Activated naive CD4-positive, alpha-beta T cell treated with anti-CD3 and anti-CD28 coated beads, Interleukin-2, amount 10 ng/mL, durations not matched to agents 7 days and 5 days (primary cell): ENCODE data around the gene CERK.
"Not testable (repeated sequence)": the region's sequence is repeated elsewhere in the genome, so short reads cannot be mapped to it uniquely, and the experiment has no call there.

Experiments used
- CTCF ChIA-PET: fragments of 350-600 bp; sonication (Branson Sonifier 250); formaldehyde crosslinking; loops from one replicate; lab custom pipeline; 2021; ENCODE audit warnings: antibody characterized with exemption; lab: Charles Lee
- DNase-seq: peaks from one replicate; pipeline ENCODE4 v3.0.0-alpha.2; 2020
- H3K27ac Mint-ChIP-seq: one replicate; pipeline ENCODE4 v1.8.0; 2021; ENCODE audit warnings: mild to moderate bottlenecking, moderate library complexity, mixed read lengths
- H3K27me3 Mint-ChIP-seq: one replicate; pipeline ENCODE4 v1.8.0; 2021; ENCODE audit warnings: mild to moderate bottlenecking, mixed read lengths
- H3K36me3 Mint-ChIP-seq: one replicate; pipeline ENCODE4 v1.8.0; 2021; ENCODE audit warnings: mixed read lengths
- H3K4me1 Mint-ChIP-seq: one replicate; pipeline ENCODE4 v1.8.0; 2021; ENCODE audit warnings: mixed read lengths
- H3K4me3 Mint-ChIP-seq: one replicate; pipeline ENCODE4 v1.8.0; 2021; ENCODE audit warnings: mild to moderate bottlenecking, moderate library complexity, mixed read lengths
- H3K9me3 Mint-ChIP-seq: one replicate; pipeline ENCODE4 v1.8.0; 2021; ENCODE audit warnings: mixed read lengths

CERK gene

GRCh38 chr22:46654426-46654825 is 83.6 kb downstream of the CERK start:
- H3K4me1 Mint-ChIP-seq, result peaks cover 26% of the 10 kb centered on the region
- no peaks in the 10 kb centered on the region for H3K27me3 Mint-ChIP-seq
- CTCF ChIA-PET, result no interaction called here
- no peaks in the 10 kb centered on the region for H3K9me3 Mint-ChIP-seq
- no peak overlapping the region for H3K27ac Mint-ChIP-seq
- no peak for DNase-seq
- no peaks in the 10 kb centered on the region for H3K36me3 Mint-ChIP-seq
- H3K4me3 Mint-ChIP-seq, result no peak overlapping the region

- H3K27me3 Mint-ChIP-seq, result no peaks in the 10 kb centered on the region
- H3K9me3 Mint-ChIP-seq, result no peaks in the 10 kb centered on the region
- H3K4me3 Mint-ChIP-seq, result no peak overlapping the region
- H3K36me3 Mint-ChIP-seq, result no peaks in the 10 kb centered on the region
- peaks cover 27% of the 10 kb centered on the region for H3K4me1 Mint-ChIP-seq
- no peak overlapping the region for H3K27ac Mint-ChIP-seq
- DNase-seq, result no peak
- CTCF ChIA-PET, result no interaction called here
Measured at GRCh38 chr22:46653596-46653995, 84.5 kb downstream of the CERK start.

- Mint-ChIP-seq H3K9me3 (no peaks in the 10 kb centered on the region), H3K4me1 (peaks cover 27% of the 10 kb centered on the region), H3K27me3 (no peaks in the 10 kb centered on the region), H3K27ac (no peak overlapping the region), H3K36me3 (no peaks in the 10 kb centered on the region), H3K4me3 (no peak overlapping the region)
- DNase-seq, result no peak
- CTCF ChIA-PET, result interaction anchor here (0.5 kb wide), 1 partner anchor 157 kb away, joined by 3 read pairs; no protein-coding TSS in a partner anchor
Measured at GRCh38 chr22:46652847-46653331, 85.2 kb downstream of the CERK start.

- Mint-ChIP-seq H3K27ac (no peak overlapping the region), H3K4me1 (peaks cover 27% of the 10 kb centered on the region), H3K4me3 (no peak overlapping the region), H3K9me3 (no peaks in the 10 kb centered on the region), H3K27me3 (no peaks in the 10 kb centered on the region), H3K36me3 (no peaks in the 10 kb centered on the region)
- CTCF ChIA-PET, result interaction anchor here (0.5 kb wide), 1 partner anchor 158 kb away, joined by 3 read pairs; no protein-coding TSS in a partner anchor
- DNase-seq, result no peak
Measured at GRCh38 chr22:46652081-46652846, 85.8 kb downstream of the CERK start.

GRCh38 chr22:46651316-46651715 is 86.7 kb downstream of the CERK start:
- peaks cover 27% of the 10 kb centered on the region for H3K4me1 Mint-ChIP-seq
- no peak overlapping the region for H3K4me3 Mint-ChIP-seq
- H3K27me3 Mint-ChIP-seq, result no peaks in the 10 kb centered on the region
- no peak for DNase-seq
- H3K36me3 Mint-ChIP-seq, result no peaks in the 10 kb centered on the region
- CTCF ChIA-PET, result no interaction called here
- H3K9me3 Mint-ChIP-seq, result no peaks in the 10 kb centered on the region
- no peak overlapping the region for H3K27ac Mint-ChIP-seq

GRCh38 chr22:46650078-46650810 is 87.8 kb downstream of the CERK start:
- CTCF ChIA-PET, result no interaction called here
- Mint-ChIP-seq H3K9me3 (no peaks in the 10 kb centered on the region), H3K4me3 (no peak overlapping the region), H3K27ac (no peak overlapping the region), H3K27me3 (no peaks in the 10 kb centered on the region), H3K36me3 (no peaks in the 10 kb centered on the region), H3K4me1 (peaks cover 27% of the 10 kb centered on the region)
- no peak for DNase-seq

- H3K27me3 Mint-ChIP-seq, result no peaks in the 10 kb centered on the region
- CTCF ChIA-PET, result no interaction called here
- H3K4me3 Mint-ChIP-seq, result no peak overlapping the region
- peaks cover 24% of the 10 kb centered on the region for H3K4me1 Mint-ChIP-seq
- no peak for DNase-seq
- no peak overlapping the region for H3K27ac Mint-ChIP-seq
- no peaks in the 10 kb centered on the region for H3K36me3 Mint-ChIP-seq
- H3K9me3 Mint-ChIP-seq, result no peaks in the 10 kb centered on the region
Measured at GRCh38 chr22:46649141-46650077, 88.6 kb downstream of the CERK start.

- H3K27me3 Mint-ChIP-seq, H3K36me3 Mint-ChIP-seq, H3K9me3 Mint-ChIP-seq, H3K4me3 Mint-ChIP-seq, DNase-seq, H3K27ac Mint-ChIP-seq, CTCF ChIA-PET: not testable (repeated sequence)
- H3K4me1 Mint-ChIP-seq, result peaks cover 21% of the 10 kb centered on the region
Measured at GRCh38 chr22:46648225-46648820, 89.7 kb downstream of the CERK start.

GRCh38 chr22:46646531-46647215 is 91.4 kb downstream of the CERK start:
- peaks cover 6% of the 10 kb centered on the region for H3K36me3 Mint-ChIP-seq
- peaks cover 3% of the 10 kb centered on the region for H3K9me3 Mint-ChIP-seq
- CTCF ChIA-PET, result no interaction called here
- DNase-seq, result no peak
- H3K4me3 Mint-ChIP-seq, result no peak overlapping the region
- no peaks in the 10 kb centered on the region for H3K27me3 Mint-ChIP-seq
- peaks cover 8% of the 10 kb centered on the region for H3K4me1 Mint-ChIP-seq
- no peak overlapping the region for H3K27ac Mint-ChIP-seq

- CTCF ChIA-PET, H3K9me3 Mint-ChIP-seq, H3K36me3 Mint-ChIP-seq, H3K27me3 Mint-ChIP-seq, DNase-seq, H3K27ac Mint-ChIP-seq, H3K4me3 Mint-ChIP-seq, H3K4me1 Mint-ChIP-seq: not testable (repeated sequence)
Measured at GRCh38 chr22:46642840-46643480, 95.1 kb downstream of the CERK start.

GRCh38 chr22:46641811-46642266 is 96.2 kb downstream of the CERK start:
- Mint-ChIP-seq H3K4me3 (no peak overlapping the region), H3K4me1 (peaks cover 2% of the 10 kb centered on the region), H3K9me3 (peaks cover 3% of the 10 kb centered on the region), H3K27ac (no peak overlapping the region), H3K27me3 (no peaks in the 10 kb centered on the region), H3K36me3 (peaks cover 6% of the 10 kb centered on the region)
- no peak for DNase-seq
- CTCF ChIA-PET, result interaction anchor here (1.5 kb wide), 1 partner anchor 78 kb away, joined by 6 read pairs; no protein-coding TSS in a partner anchor

- H3K36me3 Mint-ChIP-seq, result peaks cover 6% of the 10 kb centered on the region
- H3K4me1 Mint-ChIP-seq, result peaks cover 2% of the 10 kb centered on the region
- no peak for DNase-seq
- no peak overlapping the region for H3K27ac Mint-ChIP-seq
- CTCF ChIA-PET, result interaction anchor here (1.5 kb wide), 1 partner anchor 77 kb away, joined by 6 read pairs; no protein-coding TSS in a partner anchor
- H3K27me3 Mint-ChIP-seq, result no peaks in the 10 kb centered on the region
- H3K4me3 Mint-ChIP-seq, result no peak overlapping the region
- peaks cover 3% of the 10 kb centered on the region for H3K9me3 Mint-ChIP-seq
Measured at GRCh38 chr22:46640293-46641055, 97.6 kb downstream of the CERK start.
